PFSK-1 (cell line): Measurements from ENCODE around the gene GAS2L2.

ENCODE experiments used
- FOXP2 ChIP-seq: optimal IDR thresholded peaks from 2 replicates; pipeline ENCODE3; 2011; ENCODE audit warnings: borderline replicate concordance, control low read depth, inconsistent platforms; ENCODE audit not compliant: insufficient read depth; ENCODE audit errors: extremely low read length, extremely low read depth
- POLR2AphosphoS5 ChIP-seq: IDR thresholded peaks from 2 replicates; pipeline ENCODE4 v1.6.1; 2012; ENCODE audit warnings: low read depth, mild to moderate bottlenecking, control low read depth, low read length, moderate library complexity
- REST ChIP-seq, 2 experiments: IDR thresholded peaks; 2 replicates each; pipeline versions ENCODE4 v1.6.1 to v1.8.0; 2011 to 2012; ENCODE audit warnings: low read depth in 2 of 2, low read length in 2 of 2, control low read depth in 1 of 2, inconsistent platforms in 1 of 2, mild to moderate bottlenecking in 1 of 2, moderate library complexity in 1 of 2; ENCODE audit not compliant: insufficient read depth in 1 of 2
- SIN3A ChIP-seq: IDR thresholded peaks from 2 replicates; pipeline ENCODE4 v1.6.1; 2012; ENCODE audit warnings: mild to moderate bottlenecking, low read length, moderate library complexity, borderline replicate concordance; ENCODE audit not compliant: insufficient read depth
- TAF1 ChIP-seq: IDR thresholded peaks from 2 replicates; pipeline ENCODE4 v1.6.1; 2012; ENCODE audit warnings: low read length, control low read depth, borderline replicate concordance; ENCODE audit not compliant: insufficient read depth

GAS2L2 gene

GRCh38 chr17:35725802-35726126 lies 27.3 kb downstream of the GAS2L2 start:
- TF ChIP-seq SIN3A: no peak
- no peak for TF ChIP-seq REST (IDR thresholded peaks at IDR 0.05; ENCODE audit: insufficient read depth in 1 of 2, low read depth in 2 of 2, low read length in 2 of 2)
- no peak for TF ChIP-seq FOXP2
- no peak for TF ChIP-seq TAF1
- TF ChIP-seq POLR2AphosphoS5: no peak

DNA sequence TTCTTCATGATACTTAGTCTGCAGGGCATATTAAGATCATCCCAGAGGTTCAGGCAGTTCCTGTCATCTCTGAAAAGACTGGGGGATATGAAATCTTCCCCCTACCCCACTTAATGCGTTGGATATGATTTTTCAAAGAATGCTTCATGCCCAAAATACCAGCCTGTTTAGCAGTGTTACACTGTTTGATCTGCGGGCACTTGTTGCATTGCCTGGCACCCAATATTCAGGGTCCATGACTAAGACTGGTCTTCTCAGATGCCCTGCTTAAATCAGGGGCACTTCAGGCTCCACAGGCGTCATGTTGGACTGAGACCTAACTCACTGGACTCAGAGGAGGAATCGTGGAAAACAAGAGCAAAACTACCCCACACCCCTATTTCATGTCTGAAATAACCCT lies 28.0 kb downstream of the GAS2L2 start:
- no peak for TF ChIP-seq TAF1
- TF ChIP-seq REST (IDR thresholded peaks at IDR 0.05; ENCODE audit: insufficient read depth in 1 of 2, low read depth in 2 of 2, low read length in 2 of 2): no peak
- TF ChIP-seq SIN3A: no peak
- no peak for TF ChIP-seq POLR2AphosphoS5
- TF ChIP-seq FOXP2: no peak

GRCh38 chr17:35723735-35724134 lies 29.3 kb downstream of the GAS2L2 start:
- TF ChIP-seq POLR2AphosphoS5 (no peak), FOXP2 (no peak), SIN3A (no peak), REST (IDR thresholded peaks at IDR 0.05; ENCODE audit: insufficient read depth in 1 of 2, low read depth in 2 of 2, low read length in 2 of 2) (no peak), TAF1 (no peak)

- TF ChIP-seq POLR2AphosphoS5 (no peak), SIN3A (no peak), FOXP2 (no peak), REST (IDR thresholded peaks at IDR 0.05; ENCODE audit: insufficient read depth in 1 of 2, low read depth in 2 of 2, low read length in 2 of 2) (no peak), TAF1 (no peak)
These were observed 35.6 kb downstream of the GAS2L2 start for GRCh38 chr17:35717475-35717874.

DNA sequence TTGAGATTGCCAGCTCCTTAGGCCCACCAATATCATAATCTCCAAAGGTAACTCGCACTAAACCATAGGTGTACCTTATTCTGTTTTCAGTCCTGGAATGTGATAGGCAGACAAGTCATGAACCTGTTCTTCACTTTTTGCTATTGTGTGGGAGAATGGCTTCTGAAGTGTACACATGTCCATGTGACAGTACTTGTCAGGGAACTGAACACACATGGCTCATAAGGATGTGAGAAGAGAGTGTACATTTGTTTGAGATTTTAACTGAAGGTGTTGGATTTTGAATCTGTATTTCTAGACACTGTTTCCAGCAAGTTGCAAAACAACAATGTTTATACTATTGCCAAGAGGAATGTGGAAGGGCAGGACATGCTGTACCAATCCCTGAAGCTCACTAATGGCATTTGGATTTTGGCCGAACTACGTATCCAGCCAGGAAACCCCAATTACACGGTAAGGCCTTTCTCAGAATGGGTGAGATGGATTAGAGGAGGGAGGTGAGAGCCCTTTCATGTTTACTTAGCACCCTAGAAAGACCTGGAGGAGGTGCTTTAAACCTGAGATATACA lies 36.1 kb downstream of the GAS2L2 start:
- TF ChIP-seq REST (IDR thresholded peaks at IDR 0.05; ENCODE audit: insufficient read depth in 1 of 2, low read depth in 2 of 2, low read length in 2 of 2): no peak
- TF ChIP-seq SIN3A: no peak
- TF ChIP-seq POLR2AphosphoS5: no peak
- no peak for TF ChIP-seq FOXP2
- no peak for TF ChIP-seq TAF1
